Upper lobe of left lung (tissue), 4 donors: ENCODE results near the gene ATP4B.

Experiments
- EP300 ChIP-seq, 4 donors: sonication (generic); formaldehyde crosslinking; IDR thresholded peaks; one replicate each; pipeline ENCODE4 v1.5.1; 2017; ENCODE audit warnings: antibody characterized with exemption in 4 of 4, control low read depth in 2 of 4
- POLR2A ChIP-seq, 4 donors: fragments of 450-650 bp; IDR thresholded peaks; one replicate each; pipeline ENCODE4 v1.5.1; 2016 to 2017; ENCODE audit warnings: antibody characterized with exemption in 4 of 4, mild to moderate bottlenecking in 2 of 4
- TF ChIP-seq, protein P1 (sequence below), 6 experiments: fragments of 450-650 bp in 4 of 6; fragments of 200-600 bp in 2 of 6; sonication (generic) in 2 of 6; IDR thresholded peaks; one replicate each; pipeline ENCODE4 v1.5.1; 2016 to 2019; ENCODE audit warnings: antibody characterized with exemption in 6 of 6

DNA sequence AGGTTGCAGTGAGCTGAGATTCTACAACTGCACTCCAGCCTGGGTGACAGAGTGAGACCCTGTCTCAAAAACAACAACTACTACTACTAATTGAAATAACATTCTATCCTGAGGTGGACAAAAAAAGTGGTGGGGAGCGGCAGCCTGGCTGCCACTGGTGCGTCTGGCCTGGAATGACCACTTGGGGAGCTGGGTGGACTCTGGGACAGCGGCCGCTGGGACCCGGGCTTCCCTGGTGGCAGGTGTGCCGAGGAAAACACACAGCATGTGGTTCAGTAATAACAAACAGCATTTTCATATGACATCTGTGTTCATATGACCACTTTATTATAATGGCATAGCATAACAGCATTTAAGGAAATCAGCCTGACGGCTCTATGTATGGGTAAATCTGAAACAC is 39.5 kb downstream of the ATP4B start:
- TF ChIP-seq POLR2A (IDR thresholded peaks at IDR 0.05) (no peak), EP300 (IDR thresholded peaks at IDR 0.05) (no peak)
- TF ChIP-seq, protein P1, sequence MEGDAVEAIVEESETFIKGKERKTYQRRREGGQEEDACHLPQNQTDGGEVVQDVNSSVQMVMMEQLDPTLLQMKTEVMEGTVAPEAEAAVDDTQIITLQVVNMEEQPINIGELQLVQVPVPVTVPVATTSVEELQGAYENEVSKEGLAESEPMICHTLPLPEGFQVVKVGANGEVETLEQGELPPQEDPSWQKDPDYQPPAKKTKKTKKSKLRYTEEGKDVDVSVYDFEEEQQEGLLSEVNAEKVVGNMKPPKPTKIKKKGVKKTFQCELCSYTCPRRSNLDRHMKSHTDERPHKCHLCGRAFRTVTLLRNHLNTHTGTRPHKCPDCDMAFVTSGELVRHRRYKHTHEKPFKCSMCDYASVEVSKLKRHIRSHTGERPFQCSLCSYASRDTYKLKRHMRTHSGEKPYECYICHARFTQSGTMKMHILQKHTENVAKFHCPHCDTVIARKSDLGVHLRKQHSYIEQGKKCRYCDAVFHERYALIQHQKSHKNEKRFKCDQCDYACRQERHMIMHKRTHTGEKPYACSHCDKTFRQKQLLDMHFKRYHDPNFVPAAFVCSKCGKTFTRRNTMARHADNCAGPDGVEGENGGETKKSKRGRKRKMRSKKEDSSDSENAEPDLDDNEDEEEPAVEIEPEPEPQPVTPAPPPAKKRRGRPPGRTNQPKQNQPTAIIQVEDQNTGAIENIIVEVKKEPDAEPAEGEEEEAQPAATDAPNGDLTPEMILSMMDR (IDR thresholded peaks at IDR 0.05), result no peak
